GM18519 (cell line): Measurements from ENCODE around the gene CYP4X1.
"Not testable (repeated sequence)": the region's sequence is repeated elsewhere in the genome, so short reads cannot be mapped to it uniquely, and the experiment has no call there.

Source experiments
- ATAC-seq: cut with Tn5 transposase; IDR thresholded peaks from one replicate; pipeline ENCODE4 v1.9.1; 2021; ENCODE audit warnings: mild to moderate bottlenecking, moderate library complexity; ENCODE audit not compliant: unreplicated experiment, low FRiP score

Gene CYP4X1, protein sequence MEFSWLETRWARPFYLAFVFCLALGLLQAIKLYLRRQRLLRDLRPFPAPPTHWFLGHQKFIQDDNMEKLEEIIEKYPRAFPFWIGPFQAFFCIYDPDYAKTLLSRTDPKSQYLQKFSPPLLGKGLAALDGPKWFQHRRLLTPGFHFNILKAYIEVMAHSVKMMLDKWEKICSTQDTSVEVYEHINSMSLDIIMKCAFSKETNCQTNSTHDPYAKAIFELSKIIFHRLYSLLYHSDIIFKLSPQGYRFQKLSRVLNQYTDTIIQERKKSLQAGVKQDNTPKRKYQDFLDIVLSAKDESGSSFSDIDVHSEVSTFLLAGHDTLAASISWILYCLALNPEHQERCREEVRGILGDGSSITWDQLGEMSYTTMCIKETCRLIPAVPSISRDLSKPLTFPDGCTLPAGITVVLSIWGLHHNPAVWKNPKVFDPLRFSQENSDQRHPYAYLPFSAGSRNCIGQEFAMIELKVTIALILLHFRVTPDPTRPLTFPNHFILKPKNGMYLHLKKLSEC

DNA sequence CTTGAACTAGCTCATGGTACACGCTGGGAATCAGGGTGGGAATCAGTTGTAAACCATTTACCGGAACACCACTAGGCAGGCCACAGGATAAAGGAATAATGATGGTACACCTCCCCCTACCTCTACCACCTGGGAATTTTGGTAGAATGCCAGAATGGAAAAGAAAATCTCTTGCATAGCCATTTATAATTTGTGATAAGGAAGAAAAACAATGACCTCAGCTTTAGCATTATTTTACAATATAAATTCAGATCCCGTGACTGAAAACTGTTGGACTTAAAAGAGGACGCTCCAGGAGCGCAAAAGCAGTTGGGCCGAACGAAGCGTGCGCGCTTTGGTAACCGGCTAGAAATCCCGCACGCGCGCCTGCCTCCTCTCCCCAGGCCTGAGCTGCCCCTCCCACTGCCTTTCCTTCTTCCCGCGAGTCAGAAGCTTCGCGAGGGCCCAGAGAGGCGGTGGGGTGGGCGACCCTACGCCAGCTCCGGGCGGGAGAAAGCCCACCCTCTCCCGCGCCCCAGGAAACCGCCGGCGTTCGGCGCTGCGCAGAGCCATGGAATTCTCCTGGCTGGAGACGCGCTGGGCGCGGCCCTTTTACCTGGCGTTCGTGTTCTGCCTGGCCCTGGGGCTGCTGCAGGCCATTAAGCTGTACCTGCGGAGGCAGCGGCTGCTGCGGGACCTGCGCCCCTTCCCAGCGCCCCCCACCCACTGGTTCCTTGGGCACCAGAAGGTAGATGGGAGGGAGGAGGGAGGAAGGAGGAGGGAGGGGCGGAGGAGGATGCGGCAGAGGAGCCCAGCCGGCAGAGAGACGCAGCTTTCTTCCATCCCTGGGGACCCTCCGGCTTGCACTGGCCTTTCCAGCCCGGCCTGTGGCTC, at the start of gene CYP4X1:
TSS of gene CYP4X1 (plus strand) at position 402 of the 873 bp plus-strand sequence. CDS start at position 551, 149 bp downstream.
- no peak for ATAC-seq

DNA sequence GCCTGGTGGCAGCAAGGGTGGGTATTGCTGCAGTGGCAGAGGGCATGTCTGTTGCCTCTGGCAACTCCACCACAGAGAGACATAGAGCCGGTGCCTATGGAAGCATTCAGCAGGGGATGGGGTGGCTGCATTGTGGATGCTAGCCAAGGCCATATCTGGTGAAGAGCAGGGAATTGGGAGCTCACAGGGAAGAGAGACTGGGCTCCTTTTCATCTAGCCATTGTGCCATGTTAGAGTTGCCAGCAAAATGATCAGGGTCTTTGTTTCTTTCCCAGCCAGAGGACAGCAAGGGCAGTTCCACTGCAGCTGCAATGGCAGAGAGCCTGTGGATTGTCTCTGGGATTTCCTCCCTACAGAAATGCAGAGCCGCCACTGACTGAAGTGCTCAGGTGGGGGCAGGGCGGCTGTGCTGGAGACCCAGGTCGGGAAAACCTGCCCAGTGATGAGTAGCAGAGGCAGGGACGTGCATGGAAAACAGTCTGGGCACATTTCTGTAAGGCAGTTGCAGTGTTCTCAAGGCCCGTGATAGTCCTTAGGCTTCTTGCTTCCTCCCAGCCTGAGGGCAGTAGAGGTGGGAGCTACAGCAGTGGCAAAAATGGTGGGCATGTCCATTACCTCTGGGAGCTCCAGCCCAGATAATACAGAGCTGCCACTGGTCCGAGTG, 40.2 kb upstream of the CYP4X1 start:
- ATAC-seq = no peak

DNA sequence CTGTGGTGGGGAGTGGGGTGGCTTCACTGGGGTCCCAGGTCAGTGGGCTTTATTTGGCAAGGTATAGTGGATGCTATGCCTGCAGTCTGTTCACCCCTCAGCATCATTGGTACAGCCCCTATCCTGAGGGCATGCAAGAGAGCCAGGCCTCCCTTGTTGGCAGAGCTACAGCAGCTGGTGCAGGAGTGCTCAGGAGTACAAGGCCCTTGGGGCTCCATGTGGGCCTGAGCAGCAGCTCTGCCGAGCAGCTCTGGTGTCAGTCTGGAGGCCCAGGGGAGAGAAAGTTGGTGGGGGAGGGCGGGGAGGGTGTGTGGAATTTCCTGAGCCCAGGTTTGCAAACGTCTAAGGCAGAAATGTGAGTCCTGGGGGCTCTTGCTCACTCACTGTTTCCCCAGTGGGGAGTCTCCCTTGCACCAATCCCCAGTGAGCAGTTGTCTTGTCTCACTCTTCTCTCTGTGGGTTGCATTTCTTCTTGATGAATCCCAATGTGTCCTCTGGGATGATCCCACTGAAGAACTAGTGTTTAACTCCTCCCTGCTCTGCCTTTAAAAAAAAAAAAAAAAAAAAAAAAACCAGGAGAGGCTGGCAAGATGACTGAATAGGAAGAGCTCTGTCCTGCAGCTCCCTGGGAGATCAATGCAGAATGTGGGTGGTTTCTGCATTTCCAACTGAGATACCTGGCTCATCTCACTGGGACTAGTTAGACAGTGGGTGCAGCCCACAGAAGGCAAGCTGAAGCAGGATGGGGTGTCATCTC, 39.5 kb upstream of the CYP4X1 start:
- no peak for ATAC-seq

DNA sequence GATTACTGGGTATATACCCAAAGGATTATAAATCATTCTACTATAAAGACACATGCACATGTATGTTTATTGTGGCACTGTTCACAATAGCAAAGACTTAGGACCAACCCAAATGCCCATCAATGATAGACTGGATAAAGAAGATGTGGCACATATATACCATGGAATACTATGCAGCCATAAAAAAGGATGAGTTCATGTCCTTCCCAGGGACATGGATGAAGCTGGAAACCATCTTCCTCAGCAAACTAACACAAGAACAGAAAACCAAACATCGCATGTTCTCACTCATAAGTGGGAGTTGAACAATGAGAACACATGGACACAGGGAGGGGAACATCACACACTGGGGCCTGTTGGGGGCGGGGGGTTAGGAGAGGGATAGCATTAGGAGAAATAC, 32.9 kb upstream of the CYP4X1 start:
- not testable (repeated sequence) for ATAC-seq

DNA sequence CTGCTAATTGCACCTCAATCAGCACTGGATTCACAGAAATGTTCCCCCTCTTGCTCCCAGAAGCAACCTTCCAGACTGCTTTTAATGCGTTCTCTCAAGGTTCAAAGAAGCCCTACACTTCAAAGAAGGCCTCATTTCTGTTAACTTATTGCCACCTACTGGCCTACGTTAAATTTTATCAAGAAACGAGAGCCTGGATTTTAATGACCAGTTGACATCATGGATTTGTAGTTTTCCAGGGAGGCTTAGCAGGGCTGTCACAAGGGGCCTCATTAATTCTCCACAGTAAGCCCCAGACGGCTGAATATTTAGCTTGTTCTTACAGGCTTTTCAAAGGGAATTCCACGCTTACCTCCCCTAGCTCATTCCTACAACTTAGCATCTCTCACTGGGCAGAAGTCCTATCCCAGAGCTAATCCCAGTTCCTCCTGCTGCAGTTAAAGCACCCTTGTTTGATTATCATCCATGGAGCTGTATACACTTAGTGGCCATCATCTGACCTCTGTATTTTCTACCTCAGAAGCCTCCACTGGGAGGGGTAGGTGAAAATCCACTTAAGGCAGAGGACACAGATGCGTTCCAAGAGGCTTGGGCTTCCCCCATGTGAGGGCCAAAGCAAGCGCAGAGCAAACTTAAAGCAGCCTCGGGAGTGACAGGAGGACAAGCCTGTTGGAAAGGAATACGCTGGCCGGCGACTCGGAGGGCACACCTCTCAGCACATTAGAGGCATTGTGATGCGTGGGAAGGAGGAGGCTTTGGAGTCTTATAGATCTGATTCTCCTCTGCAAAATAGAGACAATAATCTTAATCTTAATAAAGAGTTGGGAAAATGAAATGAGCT, 32.2 kb upstream of the CYP4X1 start:
- ATAC-seq = no peak

DNA sequence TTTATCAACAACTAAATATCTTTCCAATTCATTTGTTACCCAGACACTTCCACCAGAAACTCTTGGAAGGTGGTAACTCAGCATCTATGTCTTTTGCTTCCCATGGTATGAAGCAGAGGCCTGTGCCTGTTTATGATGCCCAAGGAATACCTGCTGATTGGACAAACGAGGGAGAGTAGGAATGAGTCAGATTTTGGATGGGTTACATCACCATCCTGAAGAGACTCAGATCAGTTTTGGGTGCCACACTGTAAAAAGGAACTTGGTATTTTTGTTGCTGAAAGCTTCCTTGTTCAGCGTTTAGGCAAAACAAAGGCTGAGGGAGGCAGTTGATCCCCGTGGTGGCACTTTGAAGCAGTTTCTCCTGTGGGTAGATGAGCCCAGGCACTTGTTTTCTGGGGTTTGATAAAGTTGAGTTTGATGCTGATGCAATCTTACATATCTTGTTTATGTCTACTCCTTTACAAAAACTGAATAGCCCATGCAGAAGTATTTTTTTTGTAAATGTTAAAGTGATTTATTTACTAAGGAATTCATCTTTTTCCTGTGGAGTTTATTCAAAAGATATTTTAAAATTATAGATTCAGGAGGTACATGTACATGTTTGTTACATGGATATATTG, 26.7 kb upstream of the CYP4X1 start:
- ATAC-seq = no peak

DNA sequence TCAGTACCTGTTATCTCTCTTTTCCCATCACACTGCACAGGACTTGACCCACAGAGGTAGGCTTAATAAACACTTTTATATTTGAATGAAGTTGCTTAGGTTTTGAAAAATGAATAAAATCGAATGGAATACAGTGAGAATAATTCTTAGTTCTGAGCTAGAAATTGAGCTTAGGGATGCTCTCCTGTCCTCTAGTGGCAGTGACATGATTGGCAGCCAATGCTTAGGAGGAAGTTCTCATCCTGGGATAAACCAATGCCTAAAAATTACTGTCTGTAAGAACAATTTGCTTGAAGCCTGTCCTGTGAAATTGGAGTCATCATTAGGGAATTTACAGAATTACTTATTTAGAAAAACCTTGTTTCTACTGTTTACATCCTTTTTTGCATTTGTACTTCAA, 21.3 kb upstream of the CYP4X1 start:
- ATAC-seq = no peak

DNA sequence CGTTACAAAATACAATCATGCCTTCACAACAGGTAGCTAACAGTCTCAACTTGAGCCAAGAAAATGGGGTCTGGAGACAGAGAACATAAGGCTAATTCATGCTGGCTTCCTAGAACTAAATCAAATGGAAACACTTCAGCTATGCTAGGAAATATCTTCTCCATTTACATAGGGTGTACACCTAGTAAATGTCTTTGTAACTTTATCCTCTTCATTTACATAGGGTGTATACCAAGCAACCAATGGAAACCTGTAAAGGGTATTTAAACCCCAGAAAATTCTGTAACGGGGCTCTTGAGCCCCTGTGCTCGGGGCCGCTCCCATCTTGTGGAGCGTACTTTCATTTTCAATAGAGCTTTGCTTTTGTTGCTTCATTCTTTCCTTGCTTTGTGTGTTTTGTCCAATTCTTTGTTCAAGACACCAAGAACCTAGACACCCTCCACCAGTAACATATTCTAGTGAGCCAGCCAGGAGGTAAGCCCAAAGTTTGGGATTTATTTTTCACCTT, 19.5 kb upstream of the CYP4X1 start:
- no peak for ATAC-seq

DNA sequence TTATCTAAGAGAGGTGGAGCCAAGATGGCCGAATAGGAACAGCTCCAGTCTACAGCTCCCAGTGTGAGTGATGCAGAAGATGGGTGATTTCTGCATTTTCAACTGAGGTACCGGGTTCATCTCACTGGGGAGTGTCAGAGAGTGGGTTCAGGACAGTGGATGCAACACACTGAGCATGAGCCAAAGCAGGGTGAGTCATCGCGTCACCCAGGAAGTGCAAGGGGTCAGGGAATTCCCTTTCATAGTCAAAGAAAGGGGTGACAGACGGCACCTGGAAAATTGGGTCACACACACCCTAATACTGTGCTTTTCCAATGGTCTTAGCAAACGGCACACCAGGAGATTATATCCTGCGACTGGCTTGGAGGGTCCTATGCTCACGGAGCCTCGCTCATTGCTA, 17.0 kb upstream of the CYP4X1 start:
- not testable (repeated sequence) for ATAC-seq

DNA sequence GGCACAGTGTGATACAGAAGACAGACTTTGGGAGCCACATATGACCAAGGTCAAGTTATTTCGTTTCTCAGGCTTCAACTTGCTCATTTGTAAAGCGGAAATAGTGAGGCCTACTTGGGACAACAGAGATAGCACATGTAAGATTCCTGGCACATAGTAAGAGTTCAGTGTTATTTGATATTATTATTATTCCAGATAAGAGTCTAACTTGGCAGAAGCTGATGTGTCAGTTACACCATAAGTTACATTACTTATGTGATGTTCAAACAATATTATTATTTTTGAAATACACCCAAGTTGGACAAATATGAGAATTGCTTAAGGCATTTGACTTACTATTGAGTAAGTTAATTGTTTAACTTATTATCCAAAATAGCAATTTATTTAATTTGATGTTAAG, 10.2 kb upstream of the CYP4X1 start:
- ATAC-seq = no peak

DNA sequence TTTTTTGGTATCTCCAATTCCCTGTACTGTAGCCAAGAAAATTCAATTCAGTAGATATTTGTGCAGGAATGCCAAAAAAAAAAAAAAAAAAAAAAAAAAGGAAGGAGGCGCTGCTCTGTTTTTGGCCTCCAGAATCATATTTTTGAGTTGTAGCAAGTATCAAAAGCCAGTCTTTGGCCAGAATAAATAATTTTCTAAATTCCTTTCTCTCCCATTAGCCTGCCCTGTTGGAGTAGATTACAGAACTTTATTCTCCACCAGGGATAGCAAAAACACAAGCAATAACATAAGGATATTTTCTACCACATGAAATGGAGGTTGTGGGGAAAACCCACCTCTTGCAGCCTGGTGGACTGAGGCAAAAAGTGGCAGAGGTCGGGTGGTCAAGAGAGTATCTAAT, 2.4 kb upstream of the CYP4X1 start:
- no peak for ATAC-seq

DNA sequence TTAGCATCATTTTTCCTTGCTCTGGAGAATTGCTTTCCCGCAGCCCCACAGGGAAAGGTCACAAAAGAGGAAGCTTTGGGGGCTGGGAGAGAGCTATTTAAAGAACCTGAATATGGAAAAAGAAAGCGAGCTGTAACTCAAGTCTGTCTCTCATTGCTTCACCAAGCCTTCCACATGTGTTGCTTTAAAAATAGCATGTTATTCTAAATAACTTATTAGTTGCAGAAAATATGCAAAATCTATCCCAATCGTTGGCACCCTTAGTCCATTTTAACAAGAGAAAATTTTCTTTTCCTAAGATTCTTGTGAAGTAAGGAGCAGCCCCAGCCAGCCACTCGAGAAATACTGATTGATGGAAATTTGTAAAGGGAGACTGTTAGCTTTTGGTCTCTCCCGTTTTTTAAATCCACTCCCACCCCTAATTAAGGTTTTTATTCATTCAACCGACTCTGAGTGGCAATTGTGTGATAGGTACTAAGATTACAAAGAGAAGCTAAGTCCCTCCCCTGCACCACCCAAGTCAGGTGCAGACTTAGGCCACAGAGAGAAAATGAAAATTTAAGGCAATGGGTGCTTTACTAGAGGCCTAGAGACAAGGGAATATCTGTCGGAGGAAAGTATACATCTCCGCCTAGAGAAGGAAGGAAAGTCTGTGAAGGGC, 802 bp downstream of the CYP4X1 start:
- ATAC-seq = no peak

DNA sequence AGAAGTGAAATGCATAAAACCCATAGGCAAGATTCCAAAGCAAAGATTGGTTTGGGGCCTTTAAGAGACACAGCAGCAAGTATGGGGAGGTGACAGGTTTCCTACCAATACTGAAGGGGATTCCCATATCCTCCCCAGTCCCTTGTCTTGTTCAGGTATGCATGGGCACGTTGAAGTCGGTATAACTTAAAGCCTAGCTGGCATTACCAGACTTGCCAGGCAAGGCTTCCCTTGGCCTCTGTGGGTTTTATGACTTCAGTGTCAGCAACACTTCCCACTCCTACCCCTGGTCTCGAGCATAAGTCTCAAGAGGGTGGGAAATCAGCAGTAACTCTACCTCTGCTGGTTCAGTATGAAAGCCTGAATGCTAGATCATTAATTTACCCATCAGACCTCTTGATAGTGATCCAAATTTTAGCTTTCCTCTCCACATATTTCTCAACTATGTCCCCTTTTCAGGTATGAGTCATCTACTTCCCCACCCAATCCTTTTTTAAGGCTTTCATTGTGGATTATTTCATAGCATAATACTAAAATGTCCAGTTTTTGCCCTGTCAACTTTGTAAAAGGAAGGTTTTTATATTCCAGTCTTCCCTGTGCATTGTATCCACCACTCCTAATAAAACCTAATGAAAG, 6.8 kb downstream of the CYP4X1 start:
- no peak for ATAC-seq

DNA sequence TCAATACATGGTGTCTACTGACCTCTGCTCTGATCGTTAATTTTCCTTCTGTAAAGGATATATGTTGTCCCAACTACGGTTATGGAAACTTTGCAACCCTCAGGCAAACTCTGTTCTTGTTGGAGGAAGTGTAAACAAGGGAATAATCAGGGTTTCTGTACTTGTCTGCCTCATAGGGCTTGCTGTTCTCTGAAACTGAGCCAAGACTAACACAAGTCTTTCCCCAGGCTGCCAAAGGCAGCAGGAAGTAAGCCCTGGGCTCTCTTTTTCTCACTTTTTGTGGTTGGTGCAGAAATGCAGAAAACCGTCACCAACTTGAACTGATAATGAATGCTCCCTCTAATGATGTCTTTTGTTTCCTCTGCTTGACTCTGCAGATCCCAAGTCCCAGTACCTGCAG, 7.6 kb downstream of the CYP4X1 start:
- no peak for ATAC-seq

DNA sequence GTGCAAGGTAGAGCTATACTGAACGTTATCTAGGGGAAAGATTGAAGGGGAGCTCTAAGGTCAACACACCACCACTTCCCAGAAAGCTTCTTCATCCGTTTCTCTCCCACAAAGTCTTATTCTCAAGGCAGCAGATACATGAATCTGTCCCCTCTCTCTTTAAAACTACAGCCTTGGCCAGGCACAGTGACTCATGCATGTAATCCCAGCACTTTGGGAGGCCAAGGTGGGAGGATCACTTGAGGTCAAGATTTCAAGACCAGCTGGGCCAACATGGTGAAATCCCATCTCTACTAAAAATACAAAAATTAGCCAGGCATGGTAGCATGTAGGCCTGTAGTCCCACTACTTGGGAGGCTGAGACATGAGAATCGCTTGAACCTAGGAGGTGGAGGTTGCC, 8.1 kb downstream of the CYP4X1 start:
- ATAC-seq = no peak

DNA sequence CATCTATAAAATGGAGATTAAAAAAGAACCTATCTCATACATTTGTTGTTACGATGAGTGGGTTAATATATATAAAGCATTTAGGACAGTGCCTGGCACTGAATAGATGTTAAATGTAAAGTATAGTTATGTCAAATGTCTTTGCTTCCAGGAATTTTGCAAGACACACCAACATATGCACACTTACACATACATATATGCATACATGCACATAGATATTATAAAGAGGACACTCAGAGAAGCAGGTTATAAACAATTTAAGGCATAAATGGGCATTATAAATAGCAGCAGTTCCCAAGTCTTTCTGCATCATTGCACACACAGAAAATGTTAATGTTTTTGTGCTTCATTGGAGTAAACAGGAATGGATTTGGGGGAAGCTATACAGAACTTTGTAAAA, 13.3 kb downstream of the CYP4X1 start:
- ATAC-seq = no peak

DNA sequence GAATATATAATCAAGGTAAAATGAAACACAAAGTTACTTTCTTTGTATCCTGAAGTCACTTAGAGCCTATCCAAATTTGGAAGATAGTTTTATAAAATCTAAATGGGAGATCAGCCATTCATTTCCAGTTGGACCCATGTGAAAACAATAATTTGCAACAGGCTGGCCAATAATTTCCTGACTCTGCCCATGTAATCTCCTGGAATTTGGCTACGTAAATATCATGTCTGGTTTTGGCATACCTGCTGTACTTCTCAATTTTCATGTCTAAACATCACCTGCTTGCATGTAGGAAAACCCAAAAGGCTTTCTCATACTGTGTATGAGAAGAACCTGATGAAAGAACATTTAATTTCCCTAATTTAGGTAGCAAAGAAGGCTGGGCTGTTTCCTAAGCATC, 35.9 kb downstream of the CYP4X1 start:
- no peak for ATAC-seq
